T1000 (cell line): ENCODE results near the gene FGGY.

Experiments used
- DNase-seq: peaks from one replicate; lab custom pipeline; 2025; ENCODE audit warnings: mixed read lengths; lab: John Stamatoyannopoulos, UW

FGGY gene

GRCh38 chr1:59678493-59679228, 381.8 kb downstream of the FGGY start:
- DNase-seq = peak; percentile 61

GRCh38 chr1:59680044-59680443, 383.1 kb downstream of the FGGY start:
- DNase-seq = no peak

- DNase-seq = no peak
Observed at GRCh38 chr1:59682396-59683080, 385.6 kb downstream of the FGGY start.

- DNase-seq = no peak
Observed at GRCh38 chr1:59683197-59683596, 386.3 kb downstream of the FGGY start.

GRCh38 chr1:59684698-59685097, 387.8 kb downstream of the FGGY start:
- DNase-seq = no peak

GRCh38 chr1:59685101-59685500, 388.2 kb downstream of the FGGY start:
- DNase-seq = no peak

GRCh38 chr1:59685666-59686065, 388.8 kb downstream of the FGGY start:
- no peak for DNase-seq

GRCh38 chr1:59686170-59686569, 389.3 kb downstream of the FGGY start:
- DNase-seq = no peak

GRCh38 chr1:59686574-59686973, 389.7 kb downstream of the FGGY start:
- no peak for DNase-seq

GRCh38 chr1:59687081-59687480, 390.2 kb downstream of the FGGY start:
- no peak for DNase-seq

- DNase-seq = no peak
Observed at GRCh38 chr1:59688976-59689375, 392.1 kb downstream of the FGGY start.

GRCh38 chr1:59689730-59690129, 392.8 kb downstream of the FGGY start:
- no peak for DNase-seq

- DNase-seq = no peak
Observed at GRCh38 chr1:59690171-59690930, 393.5 kb downstream of the FGGY start.

- DNase-seq = no peak
Observed at GRCh38 chr1:59691261-59691660, 394.4 kb downstream of the FGGY start.

GRCh38 chr1:59692591-59692990, 395.7 kb downstream of the FGGY start:
- peak; percentile 64 for DNase-seq

GRCh38 chr1:59693406-59693805, 396.5 kb downstream of the FGGY start:
- DNase-seq = no peak

GRCh38 chr1:59695252-59695651, 398.4 kb downstream of the FGGY start:
- no peak for DNase-seq

- DNase-seq = no peak
Observed at GRCh38 chr1:59696421-59697115, 399.7 kb downstream of the FGGY start.

- DNase-seq = no peak
Observed at GRCh38 chr1:59697150-59697800, 400.4 kb downstream of the FGGY start.

- DNase-seq = no peak
Observed at GRCh38 chr1:59698386-59698785, 401.5 kb downstream of the FGGY start.

GRCh38 chr1:59699227-59699847, 402.4 kb downstream of the FGGY start:
- no peak for DNase-seq
